GM12891 (cell line): ENCODE data around the gene SLC35B1.
A peak's percentile ranks its signal among the peaks of the same experiment; 100 is the strongest.

Experiments used
- DNase-seq: peaks from one replicate; pipeline ENCODE4 v3.0.0; 2011; ENCODE audit warnings: low spot score; ENCODE audit not compliant: insufficient read length
- FAIRE-seq: peaks from 2 replicates; lab custom pipeline; 2011; peaks lifted over from hg19 to GRCh38; lab: Jason Lieb, UNC
- PAX5 ChIP-seq: IDR thresholded peaks from 2 replicates; pipeline ENCODE4 v1.6.1; 2011; ENCODE audit warnings: low read length, moderate library complexity, mild to moderate bottlenecking; ENCODE audit not compliant: insufficient read depth, severe bottlenecking
- POLR2A ChIP-seq: IDR thresholded peaks from 2 replicates; pipeline ENCODE4 v1.6.1; 2011; ENCODE audit warnings: low read depth, low read length, control low read depth
- POLR2AphosphoS5 ChIP-seq: IDR thresholded peaks from 2 replicates; pipeline ENCODE4 v1.6.1; 2011; ENCODE audit warnings: low read depth, low read length, control low read depth
- POU2F2 ChIP-seq: IDR thresholded peaks from 2 replicates; pipeline ENCODE4 v1.6.1; 2011; ENCODE audit warnings: low read depth, mild to moderate bottlenecking, control low read depth, low read length, moderate library complexity
- SPI1 ChIP-seq: IDR thresholded peaks from 2 replicates; pipeline ENCODE4 v1.6.1; 2011; ENCODE audit warnings: low read depth, low read length, control low read depth
- TAF1 ChIP-seq: IDR thresholded peaks from 2 replicates; pipeline ENCODE4 v1.6.1; 2011; ENCODE audit warnings: low read depth, low read length, control low read depth

The SLC35B1 gene

DNA sequence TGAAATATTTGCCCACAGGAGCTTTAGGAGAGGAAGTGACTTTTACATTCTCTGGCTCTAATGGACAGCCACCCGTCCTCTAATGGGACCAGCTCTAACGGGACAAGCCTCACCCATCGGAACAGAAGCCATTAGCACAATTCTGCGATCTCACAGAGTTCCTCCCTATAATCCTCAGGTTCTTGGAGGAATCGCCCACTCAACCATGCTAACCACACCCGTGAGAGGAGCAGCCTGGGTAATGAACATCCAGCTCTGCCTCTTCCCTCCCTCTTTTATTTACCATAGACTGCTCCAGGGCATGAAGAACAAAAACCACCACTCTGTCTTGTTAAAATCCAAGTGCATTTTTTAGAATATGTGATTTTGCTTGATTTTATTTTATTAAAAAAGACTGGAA is 6.8 kb downstream of the SLC35B1 start:
- FAIRE-seq, result no peak
- TF ChIP-seq POU2F2 (no peak), PAX5 (no peak), POLR2A (no peak), SPI1 (no peak), POLR2AphosphoS5 (no peak), TAF1 (no peak)
- no peak for DNase-seq

DNA sequence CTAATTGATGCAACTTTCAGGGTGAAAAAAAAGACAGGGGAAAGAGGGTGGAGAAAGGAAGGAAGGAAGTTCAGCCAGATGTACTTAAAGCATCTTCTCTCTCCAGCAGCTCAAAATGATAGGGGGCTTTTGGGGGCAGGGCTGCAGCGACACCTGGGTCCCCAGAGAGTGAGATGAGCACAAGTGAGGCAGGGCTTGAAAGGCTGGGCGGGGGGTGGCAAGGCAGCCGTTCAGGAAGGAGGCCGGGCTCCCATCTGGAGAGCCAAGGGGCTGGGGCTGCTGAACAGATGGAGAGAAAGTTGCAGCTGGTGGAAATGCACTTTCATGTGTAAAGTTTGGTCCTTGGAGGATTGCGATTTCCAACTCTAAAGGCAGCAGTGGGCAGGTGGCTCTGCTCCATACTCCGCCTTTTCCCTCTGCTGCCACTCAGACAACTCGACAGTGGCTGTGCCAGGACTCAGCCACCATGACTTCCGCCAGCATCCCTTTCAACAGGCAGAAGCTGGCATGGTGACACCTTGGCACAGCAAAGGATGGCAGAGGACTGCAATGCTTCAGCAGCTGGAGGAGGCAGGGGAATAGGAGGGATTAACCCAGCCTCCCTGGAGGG is 7.7 kb downstream of the SLC35B1 start:
- no peak for FAIRE-seq
- TF ChIP-seq POLR2AphosphoS5, result no peak
- TF ChIP-seq TAF1, result no peak
- no peak for TF ChIP-seq POLR2A
- TF ChIP-seq POU2F2, result no peak
- no peak for DNase-seq

DNA sequence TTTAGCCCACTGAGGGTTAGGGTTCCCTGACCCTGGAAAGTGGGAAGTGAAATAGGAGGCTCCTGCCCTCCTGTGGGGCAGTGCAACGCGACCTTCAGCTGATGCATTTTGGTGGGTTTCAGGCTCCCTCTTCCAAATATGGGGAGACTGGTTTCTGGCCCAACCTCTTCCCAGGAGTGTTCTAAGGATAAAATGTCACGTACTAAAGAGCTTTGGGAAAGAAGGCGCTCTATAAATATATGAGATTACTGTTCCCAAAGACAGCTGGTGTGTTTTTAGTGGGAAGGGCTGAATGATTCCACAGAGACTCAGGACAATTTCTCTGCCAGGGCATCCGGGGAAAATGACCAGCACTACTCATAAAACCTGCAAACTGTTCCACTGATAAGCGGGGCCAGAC is 9.8 kb downstream of the SLC35B1 start:
- TF ChIP-seq POLR2A, result no peak
- TF ChIP-seq POLR2AphosphoS5, result no peak
- TF ChIP-seq TAF1, result no peak
- TF ChIP-seq SPI1, result no peak
- TF ChIP-seq POU2F2, result no peak
- TF ChIP-seq PAX5, result no peak
- FAIRE-seq, result no peak
- DNase-seq, result no peak

DNA sequence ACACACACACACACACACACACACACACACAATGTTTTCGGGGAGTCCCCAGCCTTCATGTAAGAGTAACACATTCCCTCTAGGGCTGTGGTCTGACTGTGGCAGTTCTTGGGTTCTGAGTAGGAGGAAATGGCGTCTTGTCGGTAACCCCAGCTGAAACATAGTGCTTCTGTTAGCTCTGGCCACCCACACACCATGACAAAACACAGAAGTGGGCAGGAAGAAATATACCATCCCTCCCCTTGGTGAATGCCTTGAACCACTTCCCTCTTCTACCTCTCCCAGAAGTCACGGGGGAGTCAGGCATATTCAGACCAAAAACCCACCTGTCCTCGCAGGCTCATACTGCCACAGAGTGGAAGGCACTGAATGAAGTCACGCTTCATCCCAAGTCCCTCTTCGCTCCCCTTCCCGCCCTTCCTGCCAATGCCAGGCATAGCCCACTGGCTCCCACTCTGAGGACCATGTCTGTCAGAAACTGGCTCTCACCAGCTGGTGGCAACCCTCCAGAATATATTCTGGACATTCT is 11.5 kb downstream of the SLC35B1 start:
- peak; percentile 92 for FAIRE-seq
- peak; percentile 88 for TF ChIP-seq SPI1
- no peak for TF ChIP-seq POU2F2
- TF ChIP-seq PAX5, result no peak
- no peak for TF ChIP-seq POLR2AphosphoS5
- no peak; the same call in 1 of the 2 replicates for TF ChIP-seq POLR2A
- TF ChIP-seq TAF1, result no peak

GRCh38 chr17:49695698-49696232 is 12.0 kb downstream of the SLC35B1 start:
- TF ChIP-seq TAF1, result no peak
- no peak for TF ChIP-seq SPI1
- TF ChIP-seq PAX5, result no peak
- TF ChIP-seq POLR2AphosphoS5, result no peak
- no peak for TF ChIP-seq POU2F2
- TF ChIP-seq POLR2A, result no peak
- FAIRE-seq (no peak), DNase-seq (no peak)

More for the DNA sequence above, 11.5 kb downstream of the SLC35B1 start:
- DNase-seq, result no peak

- DNase-seq (peak; percentile 50), FAIRE-seq (peak; percentile 68)
- TF ChIP-seq POLR2A, result no peak
- no peak for TF ChIP-seq PAX5
- peak; percentile 60 for TF ChIP-seq SPI1
These were observed 12.7 kb downstream of the SLC35B1 start for GRCh38 chr17:49694847-49695697.

DNA sequence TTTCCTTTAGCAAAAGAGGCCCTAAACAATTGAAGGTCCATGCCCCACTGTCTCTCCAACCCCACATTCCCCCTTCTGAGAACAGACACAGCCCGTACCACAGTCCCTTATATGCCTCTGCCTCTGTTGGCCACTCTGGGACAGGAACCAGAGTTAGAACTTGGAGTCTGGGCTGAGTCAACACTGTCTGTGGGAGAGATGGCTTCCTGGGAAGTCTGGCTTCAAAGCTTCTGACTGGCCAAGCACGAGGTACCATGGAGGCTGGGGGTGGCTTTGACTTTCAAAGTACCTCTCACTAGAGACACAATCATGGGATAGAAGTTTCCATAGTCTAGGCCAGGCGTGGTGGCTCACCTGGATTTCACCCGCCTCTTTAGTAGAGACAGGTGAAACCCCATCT is 15.0 kb downstream of the SLC35B1 start:
- DNase-seq, result no peak
- TF ChIP-seq SPI1, result no peak
- FAIRE-seq, result no peak

- no peak for FAIRE-seq
- TF ChIP-seq TAF1, result no peak
- no peak for TF ChIP-seq POLR2AphosphoS5
- TF ChIP-seq POLR2A, result no peak
- no peak for TF ChIP-seq POU2F2
- TF ChIP-seq PAX5, result no peak
- TF ChIP-seq SPI1, result no peak
- no peak for DNase-seq
These were observed 16.0 kb downstream of the SLC35B1 start for GRCh38 chr17:49691677-49692191.

- DNase-seq, result no peak
- no peak for FAIRE-seq
- TF ChIP-seq TAF1 (no peak), POLR2A (no peak), POLR2AphosphoS5 (no peak)
These were observed 16.6 kb downstream of the SLC35B1 start for GRCh38 chr17:49691086-49691676.

DNA sequence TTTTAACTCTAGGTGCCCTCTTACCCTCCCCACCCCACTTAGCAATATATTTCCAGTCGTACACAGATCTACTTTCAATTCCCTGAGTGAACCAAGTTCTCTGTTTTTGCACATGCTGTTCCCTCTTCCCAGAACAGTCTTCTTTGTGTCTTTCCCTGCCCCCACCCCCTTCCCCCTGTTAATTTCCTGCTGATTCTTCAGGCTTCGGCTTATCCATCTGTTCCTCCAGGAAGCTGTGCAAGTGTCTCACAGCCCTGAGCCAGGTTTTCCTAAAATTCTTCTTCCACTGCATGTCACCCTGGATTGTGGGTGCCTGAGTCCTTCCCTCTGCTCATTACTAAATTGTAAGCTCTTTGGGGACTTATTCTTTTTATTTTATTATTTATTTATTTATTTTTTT is 17.5 kb downstream of the SLC35B1 start:
- no peak for FAIRE-seq
- no peak for DNase-seq
- no peak for TF ChIP-seq PAX5
- no peak for TF ChIP-seq POLR2A
- no peak for TF ChIP-seq TAF1
